ENCODE results near the gene ATG14.

Gene ATG14

DNA sequence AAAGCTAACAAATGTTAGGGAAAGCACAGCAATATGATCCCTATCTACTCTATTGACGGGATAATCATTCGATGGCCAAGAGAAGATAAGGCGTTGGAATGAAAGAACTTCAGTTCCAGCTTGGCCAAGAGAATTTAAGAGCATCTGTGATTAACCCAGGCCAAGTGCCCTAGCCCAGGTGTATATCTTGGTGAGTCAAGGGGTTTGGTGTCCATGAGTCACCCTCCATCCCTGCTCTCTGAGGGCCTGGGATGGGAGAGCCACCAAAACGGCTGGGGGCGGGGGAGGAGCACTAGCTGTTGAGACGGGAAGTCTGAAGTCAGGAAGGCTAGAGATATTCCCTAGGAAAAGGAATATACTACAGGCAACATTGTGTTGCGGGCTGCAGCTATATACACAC is 15.8 kb upstream of the ATG14 start:
- Histone ChIP-seq H3K27ac (ENCODE audit: extremely low read depth, low read depth, low read length) (no peak overlapping the region), H3K36me3 (ENCODE audit: control insufficient read depth in 2 of 2, insufficient read depth in 1 of 2, low read length in 2 of 2) (no peaks in the 10 kb centered on the region), H3K4me1 (ENCODE audit: control insufficient read depth, insufficient read depth, low read length) (peaks cover 9% of the 10 kb centered on the region; the same call in 1 of the 2 replicates), H3K4me3 (ENCODE audit: low read depth, low read length) (no peak overlapping the region), H3K9me3 (ENCODE audit: control insufficient read depth, insufficient read depth, low read depth, low read length) (no peaks in the 10 kb centered on the region)
- TF ChIP-seq ZBTB48 (tag by site-specific recombination; IDR thresholded peaks at IDR 0.05) (0 out of 2 replicates have a peak, but pooled peaks have one; percentile 32), ZNF707 (tag by site-specific recombination; IDR thresholded peaks at IDR 0.05) (no peak)
- CTCF ChIA-PET, result interaction anchor here (0.6 to 6.7 kb wide), 8 partner anchors 10 to 350 kb away, joined by 3 to 50 read pairs (median 5); no protein-coding TSS in a partner anchor
- POLR2A ChIA-PET, result interaction anchor here (0.6 to 0.7 kb wide), 3 partner anchors 75 to 485 kb away, joined by 3 to 7 read pairs (median 4); no protein-coding TSS in a partner anchor

DNA sequence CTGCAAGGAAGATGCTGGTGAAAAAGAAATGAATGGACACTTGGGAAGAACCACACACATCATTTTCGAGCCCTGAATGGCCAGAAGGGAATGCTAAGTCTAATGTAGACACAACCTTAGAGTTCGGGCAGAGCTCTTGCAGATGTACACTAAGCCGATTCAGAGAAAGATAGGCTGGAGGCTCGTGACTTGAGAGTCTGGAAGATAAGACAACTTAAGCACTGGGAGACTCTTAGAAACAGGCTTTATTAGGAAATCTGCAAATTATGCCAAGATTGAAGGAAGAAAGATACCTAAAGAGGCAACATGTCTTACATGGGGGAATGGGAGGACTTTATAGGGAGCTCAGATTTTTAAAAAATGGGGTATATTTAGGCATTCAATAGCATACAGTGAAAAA is 15.3 kb upstream of the ATG14 start:
- Histone ChIP-seq H3K27ac (ENCODE audit: extremely low read depth, low read depth, low read length) (no peak overlapping the region), H3K4me1 (ENCODE audit: control insufficient read depth, insufficient read depth, low read length) (peaks cover 9% of the 10 kb centered on the region; the same call in 1 of the 2 replicates), H3K4me3 (ENCODE audit: low read depth, low read length) (no peak overlapping the region), H3K9me3 (ENCODE audit: control insufficient read depth, insufficient read depth, low read depth, low read length) (no peaks in the 10 kb centered on the region), H3K36me3 (ENCODE audit: control insufficient read depth in 2 of 2, insufficient read depth in 1 of 2, low read length in 2 of 2) (no peaks in the 10 kb centered on the region)
- TF ChIP-seq ZNF560 (tag by site-specific recombination; IDR thresholded peaks at IDR 0.05; ENCODE audit: borderline replicate concordance) (no peak), ZNF830 (tag by site-specific recombination; IDR thresholded peaks at IDR 0.05; ENCODE audit: low read depth) (no peak), ZNF654 (tag by site-specific recombination; IDR thresholded peaks at IDR 0.05; ENCODE audit: low read depth) (no peak), YY2 (tag by site-specific recombination; IDR thresholded peaks at IDR 0.05) (no peak), ZNF16 (tag by site-specific recombination; IDR thresholded peaks at IDR 0.05; ENCODE audit: low read depth) (no peak), ZNF248 (tag by site-specific recombination; IDR thresholded peaks at IDR 0.05) (no peak), ZNF529 (tag by site-specific recombination; IDR thresholded peaks at IDR 0.05; ENCODE audit: insufficient replicate concordance) (no peak), ZNF558 (tag by site-specific recombination; IDR thresholded peaks at IDR 0.05) (no peak), ZNF23 (tag by site-specific recombination; IDR thresholded peaks at IDR 0.05; ENCODE audit: borderline replicate concordance) (no peak), IKZF3 (tag by site-specific recombination; IDR thresholded peaks at IDR 0.05) (no peak), ZNF544 (tag by site-specific recombination; IDR thresholded peaks at IDR 0.05) (no peak), SP7 (tag by site-specific recombination; IDR thresholded peaks at IDR 0.05) (no peak), ZSCAN30 (tag by site-specific recombination; IDR thresholded peaks at IDR 0.05) (no peak), KLF16 (tag by site-specific recombination; IDR thresholded peaks at IDR 0.05) (no peak)
- TF ChIP-seq, protein P1, sequence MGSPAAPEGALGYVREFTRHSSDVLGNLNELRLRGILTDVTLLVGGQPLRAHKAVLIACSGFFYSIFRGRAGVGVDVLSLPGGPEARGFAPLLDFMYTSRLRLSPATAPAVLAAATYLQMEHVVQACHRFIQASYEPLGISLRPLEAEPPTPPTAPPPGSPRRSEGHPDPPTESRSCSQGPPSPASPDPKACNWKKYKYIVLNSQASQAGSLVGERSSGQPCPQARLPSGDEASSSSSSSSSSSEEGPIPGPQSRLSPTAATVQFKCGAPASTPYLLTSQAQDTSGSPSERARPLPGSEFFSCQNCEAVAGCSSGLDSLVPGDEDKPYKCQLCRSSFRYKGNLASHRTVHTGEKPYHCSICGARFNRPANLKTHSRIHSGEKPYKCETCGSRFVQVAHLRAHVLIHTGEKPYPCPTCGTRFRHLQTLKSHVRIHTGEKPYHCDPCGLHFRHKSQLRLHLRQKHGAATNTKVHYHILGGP (tag by site-specific recombination; IDR thresholded peaks at IDR 0.05), result no peak
- TF ChIP-seq, protein P2, sequence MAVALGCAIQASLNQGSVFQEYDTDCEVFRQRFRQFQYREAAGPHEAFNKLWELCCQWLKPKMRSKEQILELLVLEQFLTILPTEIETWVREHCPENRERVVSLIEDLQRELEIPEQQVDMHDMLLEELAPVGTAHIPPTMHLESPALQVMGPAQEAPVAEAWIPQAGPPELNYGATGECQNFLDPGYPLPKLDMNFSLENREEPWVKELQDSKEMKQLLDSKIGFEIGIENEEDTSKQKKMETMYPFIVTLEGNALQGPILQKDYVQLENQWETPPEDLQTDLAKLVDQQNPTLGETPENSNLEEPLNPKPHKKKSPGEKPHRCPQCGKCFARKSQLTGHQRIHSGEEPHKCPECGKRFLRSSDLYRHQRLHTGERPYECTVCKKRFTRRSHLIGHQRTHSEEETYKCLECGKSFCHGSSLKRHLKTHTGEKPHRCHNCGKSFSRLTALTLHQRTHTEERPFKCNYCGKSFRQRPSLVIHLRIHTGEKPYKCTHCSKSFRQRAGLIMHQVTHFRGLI (tag by site-specific recombination; IDR thresholded peaks at IDR 0.05), result no peak
- TF ChIP-seq, protein P3, sequence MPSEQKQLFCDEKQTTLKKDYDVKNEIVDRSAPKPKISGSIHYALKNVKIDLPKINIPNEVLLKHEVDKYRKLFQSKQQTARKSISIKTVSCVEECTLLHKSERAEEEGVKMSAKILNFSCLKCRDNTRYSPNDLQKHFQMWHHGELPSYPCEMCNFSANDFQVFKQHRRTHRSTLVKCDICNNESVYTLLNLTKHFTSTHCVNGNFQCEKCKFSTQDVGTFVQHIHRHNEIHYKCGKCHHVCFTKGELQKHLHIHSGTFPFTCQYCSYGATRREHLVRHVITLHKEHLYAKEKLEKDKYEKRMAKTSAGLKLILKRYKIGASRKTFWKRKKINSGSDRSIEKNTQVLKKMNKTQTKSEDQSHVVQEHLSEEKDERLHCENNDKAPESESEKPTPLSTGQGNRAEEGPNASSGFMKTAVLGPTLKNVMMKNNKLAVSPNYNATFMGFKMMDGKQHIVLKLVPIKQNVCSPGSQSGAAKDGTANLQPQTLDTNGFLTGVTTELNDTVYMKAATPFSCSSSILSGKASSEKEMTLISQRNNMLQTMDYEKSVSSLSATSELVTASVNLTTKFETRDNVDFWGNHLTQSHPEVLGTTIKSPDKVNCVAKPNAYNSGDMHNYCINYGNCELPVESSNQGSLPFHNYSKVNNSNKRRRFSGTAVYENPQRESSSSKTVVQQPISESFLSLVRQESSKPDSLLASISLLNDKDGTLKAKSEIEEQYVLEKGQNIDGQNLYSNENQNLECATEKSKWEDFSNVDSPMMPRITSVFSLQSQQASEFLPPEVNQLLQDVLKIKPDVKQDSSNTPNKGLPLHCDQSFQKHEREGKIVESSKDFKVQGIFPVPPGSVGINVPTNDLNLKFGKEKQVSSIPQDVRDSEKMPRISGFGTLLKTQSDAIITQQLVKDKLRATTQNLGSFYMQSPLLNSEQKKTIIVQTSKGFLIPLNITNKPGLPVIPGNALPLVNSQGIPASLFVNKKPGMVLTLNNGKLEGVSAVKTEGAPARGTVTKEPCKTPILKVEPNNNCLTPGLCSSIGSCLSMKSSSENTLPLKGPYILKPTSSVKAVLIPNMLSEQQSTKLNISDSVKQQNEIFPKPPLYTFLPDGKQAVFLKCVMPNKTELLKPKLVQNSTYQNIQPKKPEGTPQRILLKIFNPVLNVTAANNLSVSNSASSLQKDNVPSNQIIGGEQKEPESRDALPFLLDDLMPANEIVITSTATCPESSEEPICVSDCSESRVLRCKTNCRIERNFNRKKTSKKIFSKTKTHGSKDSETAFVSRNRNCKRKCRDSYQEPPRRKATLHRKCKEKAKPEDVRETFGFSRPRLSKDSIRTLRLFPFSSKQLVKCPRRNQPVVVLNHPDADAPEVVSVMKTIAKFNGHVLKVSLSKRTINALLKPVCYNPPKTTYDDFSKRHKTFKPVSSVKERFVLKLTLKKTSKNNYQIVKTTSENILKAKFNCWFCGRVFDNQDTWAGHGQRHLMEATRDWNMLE (tag by site-specific recombination; conservative IDR thresholded peaks at IDR 0.05; ENCODE audit: low read depth), result no peak
- TF ChIP-seq, protein P4, sequence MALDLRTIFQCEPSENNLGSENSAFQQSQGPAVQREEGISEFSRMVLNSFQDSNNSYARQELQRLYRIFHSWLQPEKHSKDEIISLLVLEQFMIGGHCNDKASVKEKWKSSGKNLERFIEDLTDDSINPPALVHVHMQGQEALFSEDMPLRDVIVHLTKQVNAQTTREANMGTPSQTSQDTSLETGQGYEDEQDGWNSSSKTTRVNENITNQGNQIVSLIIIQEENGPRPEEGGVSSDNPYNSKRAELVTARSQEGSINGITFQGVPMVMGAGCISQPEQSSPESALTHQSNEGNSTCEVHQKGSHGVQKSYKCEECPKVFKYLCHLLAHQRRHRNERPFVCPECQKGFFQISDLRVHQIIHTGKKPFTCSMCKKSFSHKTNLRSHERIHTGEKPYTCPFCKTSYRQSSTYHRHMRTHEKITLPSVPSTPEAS (tag by site-specific recombination; IDR thresholded peaks at IDR 0.05), result no peak
- ChIA-PET CTCF (interaction anchor here (0.6 to 6.7 kb wide), 5 partner anchors 11 to 350 kb away, joined by 3 to 50 read pairs (median 4); no protein-coding TSS in a partner anchor), POLR2A (interaction anchor here (0.6 kb wide), 1 partner anchor 253 kb away, joined by 4 read pairs; no protein-coding TSS in a partner anchor)
